NCI-H524 (cell line): ENCODE measurements around the gene PLXDC2.
"Not testable (repeated sequence)": the region's sequence is repeated elsewhere in the genome, so short reads cannot be mapped to it uniquely, and the experiment has no call there.

Experiments
- DNase-seq, 2 experiments: peaks; one replicate each; lab custom pipeline; 2025; lab: John Stamatoyannopoulos, UW

Gene PLXDC2

GRCh38 chr10:19977097-19977521 lies 160.9 kb downstream of the PLXDC2 start:
- DNase-seq, result no peak

DNA sequence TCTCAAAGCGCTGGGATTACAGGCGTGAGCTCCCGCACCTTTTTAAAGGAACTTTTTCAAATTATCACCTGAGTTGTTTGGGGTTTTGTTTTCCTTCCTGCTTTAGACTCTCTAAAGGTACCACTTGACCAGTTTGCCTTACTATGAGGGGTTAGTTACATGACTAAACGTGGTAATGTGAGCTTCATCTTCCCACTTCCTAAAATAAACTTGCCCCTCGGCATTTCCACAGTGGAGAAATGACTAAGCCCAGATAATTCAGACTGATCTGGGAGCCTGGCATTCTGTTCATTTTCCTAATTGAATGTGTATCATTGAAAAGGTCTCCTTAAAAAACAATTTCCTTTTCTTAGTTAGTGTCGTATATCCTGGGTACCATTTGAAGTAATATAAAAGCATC lies 163.4 kb downstream of the PLXDC2 start:
- no peak for DNase-seq

DNA sequence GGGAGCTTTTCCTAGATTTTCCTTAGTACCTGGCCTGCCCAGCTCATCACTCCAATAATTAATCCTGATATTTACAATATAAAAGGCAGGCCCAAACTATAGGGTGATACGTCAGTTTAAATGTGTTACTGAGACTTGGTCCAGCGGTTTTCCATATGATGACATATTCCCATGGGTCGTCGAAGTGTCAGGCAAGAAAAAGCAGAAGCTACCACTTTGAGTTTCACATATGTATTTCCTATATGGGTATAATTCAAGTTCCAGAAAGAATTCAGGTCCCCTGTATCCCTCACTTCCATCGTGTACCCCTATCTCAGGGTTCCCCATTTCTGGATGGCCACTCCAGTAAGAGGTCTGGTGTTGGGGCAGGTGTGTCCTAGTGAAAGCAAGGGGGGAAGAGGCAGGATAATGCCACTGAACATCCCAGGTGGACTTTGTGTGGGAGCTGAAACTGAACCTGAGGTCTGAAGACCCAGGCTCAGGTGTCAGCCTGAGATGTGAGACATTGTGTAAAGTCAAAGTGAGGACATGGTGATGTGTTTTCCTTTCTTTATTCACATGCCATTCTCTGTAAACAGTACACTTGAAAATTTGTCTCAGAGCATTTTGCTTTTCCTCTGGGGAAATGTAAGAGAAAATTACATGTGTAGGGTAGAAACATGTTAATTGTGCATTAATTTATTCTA lies 167.8 kb downstream of the PLXDC2 start:
- DNase-seq, result no peak

DNA sequence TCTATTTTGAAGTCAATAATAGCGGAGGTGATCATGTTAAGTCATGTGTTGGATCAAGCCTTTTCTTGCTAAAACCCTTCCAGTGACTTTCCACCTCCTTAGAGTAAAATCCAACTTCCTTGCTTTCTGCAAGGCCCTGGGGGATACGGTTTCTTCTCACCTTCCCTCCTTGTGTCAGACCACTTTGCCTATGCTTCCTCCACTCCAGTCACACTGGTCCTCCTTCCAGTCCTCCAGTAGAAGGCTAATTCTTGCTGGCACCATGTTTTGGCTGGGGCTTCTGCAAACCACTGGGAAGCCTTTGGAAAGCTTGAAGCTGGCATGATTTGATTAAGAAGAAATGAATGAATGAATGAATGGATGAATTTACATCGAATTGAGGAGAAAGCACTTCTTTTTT lies 169.5 kb downstream of the PLXDC2 start:
- DNase-seq, result no peak

DNA sequence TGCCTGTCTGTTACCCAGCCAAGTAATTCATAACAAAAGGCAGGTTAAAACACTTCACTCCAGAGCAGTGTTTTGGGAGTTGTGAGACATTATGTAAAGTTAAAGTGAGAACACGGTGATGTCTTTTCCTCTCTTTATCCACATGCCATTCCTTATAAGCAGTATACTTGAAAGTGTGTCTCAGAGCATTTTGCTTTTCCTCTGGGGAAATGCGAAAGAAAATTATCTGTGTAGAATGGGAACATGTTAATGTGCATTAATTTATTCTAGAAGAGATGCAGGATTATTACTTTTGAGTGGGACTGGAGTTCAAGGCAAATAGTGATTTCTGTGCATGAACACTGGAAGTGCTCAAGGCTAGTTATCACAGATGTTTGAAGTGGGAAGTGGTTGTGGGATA lies 170.4 kb downstream of the PLXDC2 start:
- DNase-seq, result no peak

DNA sequence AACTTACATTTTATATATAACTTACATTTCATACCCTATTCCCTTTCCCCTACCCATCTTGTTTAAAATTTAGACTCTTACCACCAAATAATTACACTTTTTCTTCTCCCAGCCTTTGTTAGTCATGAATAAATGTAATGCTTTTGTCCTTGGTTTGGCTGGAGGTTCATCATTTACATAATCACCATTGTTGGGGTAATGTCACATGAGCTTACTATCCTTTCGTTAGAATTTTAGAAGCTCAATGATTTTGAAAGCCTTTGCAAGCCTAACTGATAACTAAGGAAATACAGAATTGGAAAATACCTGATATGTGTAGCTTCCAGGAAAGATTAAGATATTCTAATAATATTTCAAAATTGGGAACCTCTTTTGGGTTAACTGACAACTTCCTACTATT lies 171.7 kb downstream of the PLXDC2 start:
- DNase-seq, result no peak

- no peak for DNase-seq
Observed at GRCh38 chr10:19993714-19994315, 177.6 kb downstream of the PLXDC2 start.

GRCh38 chr10:19998482-19998881 lies 182.2 kb downstream of the PLXDC2 start:
- DNase-seq, result no peak

DNA sequence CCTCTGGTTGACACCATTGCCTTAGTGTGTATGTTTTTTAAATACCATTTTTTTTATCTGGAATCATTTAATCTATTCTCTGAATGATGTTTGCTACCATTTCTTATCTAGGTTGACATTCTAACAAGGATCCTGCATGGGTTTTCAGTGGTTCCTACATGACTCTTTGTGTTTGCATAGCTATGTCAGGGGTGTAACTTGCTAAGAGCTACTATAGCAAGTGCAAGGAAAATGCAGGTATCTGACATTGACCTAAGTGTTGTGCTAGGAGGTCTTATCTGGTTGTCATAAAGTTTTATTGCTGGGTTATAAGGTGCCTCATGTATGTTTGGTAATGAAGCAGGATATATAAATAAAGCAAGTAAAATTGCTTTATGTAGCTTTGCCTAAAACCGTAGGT lies 183.2 kb downstream of the PLXDC2 start:
- DNase-seq, result no peak

- not testable (repeated sequence) for DNase-seq
Observed at GRCh38 chr10:20002026-20002425, 185.8 kb downstream of the PLXDC2 start.

DNA sequence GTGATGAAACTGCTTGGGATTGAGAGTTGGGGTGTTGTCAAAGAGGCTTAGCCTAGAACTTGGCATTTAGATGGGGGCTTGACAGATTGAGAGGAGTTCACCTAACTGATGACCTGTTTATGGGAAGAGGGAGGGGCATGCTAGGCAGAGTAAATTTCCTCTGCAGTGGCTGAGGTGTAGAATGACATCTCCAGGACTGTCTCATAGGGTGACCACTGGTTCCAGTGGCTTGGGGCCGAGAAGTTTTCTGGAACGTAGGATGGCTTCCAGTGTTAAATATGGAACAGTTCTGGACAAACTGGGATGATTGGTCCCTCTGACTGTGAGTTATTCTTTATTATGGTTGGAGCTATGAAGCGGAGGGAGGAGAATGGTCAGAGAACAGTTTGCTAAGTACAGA lies 186.4 kb downstream of the PLXDC2 start:
- no peak for DNase-seq

DNA sequence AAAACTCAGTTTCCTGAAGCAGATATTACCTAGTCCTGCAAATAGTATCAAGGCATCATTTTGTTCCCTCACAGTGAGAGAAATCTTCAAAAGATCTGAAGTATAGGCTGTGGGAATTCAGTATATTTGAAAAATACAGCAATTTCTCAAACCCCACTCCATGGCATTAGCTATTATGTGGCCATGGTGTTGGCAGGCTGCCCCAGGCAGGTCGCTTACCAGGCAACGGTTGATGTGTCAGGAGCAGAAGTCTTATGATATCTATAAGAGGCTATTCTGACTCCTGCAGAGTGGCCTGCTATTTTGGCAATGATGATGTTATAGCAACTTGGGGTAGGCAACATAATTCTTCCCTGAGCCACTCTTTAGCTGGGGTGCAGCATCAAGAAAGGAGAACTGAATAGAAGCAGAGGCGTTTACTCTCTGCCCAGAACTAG lies 187.9 kb downstream of the PLXDC2 start:
- DNase-seq, result no peak

- no peak for DNase-seq
Observed at GRCh38 chr10:20005638-20006037, 189.4 kb downstream of the PLXDC2 start.

DNA sequence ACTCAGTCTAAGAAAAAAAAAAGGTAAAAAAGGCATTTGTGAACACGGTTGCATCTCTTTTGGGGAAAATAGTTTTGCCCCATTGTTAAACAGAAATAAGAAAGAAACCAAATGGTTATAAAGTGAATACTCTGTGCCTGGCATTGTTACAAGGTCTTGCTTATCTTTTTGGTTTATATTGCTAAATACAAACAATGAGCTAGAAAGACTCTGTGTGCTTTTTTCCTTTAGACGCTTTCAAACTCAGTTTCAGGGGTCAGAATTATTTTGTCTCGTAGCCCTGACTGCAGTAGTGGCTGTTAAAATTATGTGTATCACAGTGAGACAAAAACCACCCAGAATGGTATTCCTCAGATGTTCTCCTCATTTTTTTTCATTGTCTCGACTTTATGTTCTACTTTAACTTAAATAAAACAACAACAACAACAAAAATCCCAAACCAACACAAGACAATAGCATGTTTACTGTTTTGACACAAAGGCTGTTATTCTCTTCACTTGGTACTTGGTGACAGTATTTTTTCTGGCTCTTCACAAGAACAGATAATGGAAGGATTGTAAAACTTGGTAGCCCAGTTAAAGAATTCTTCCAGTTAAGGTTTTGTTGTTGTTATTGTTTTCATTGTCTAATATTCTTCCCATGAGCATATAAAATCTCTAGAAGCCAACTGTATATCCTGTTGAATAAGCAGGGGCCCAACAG lies 190.1 kb downstream of the PLXDC2 start:
- DNase-seq, result no peak

- no peak for DNase-seq
Observed at GRCh38 chr10:20007426-20007825, 191.2 kb downstream of the PLXDC2 start.

GRCh38 chr10:20013991-20014750 lies 197.9 kb downstream of the PLXDC2 start:
- DNase-seq, result no peak

- no peak for DNase-seq
Observed at GRCh38 chr10:20017961-20018360, 201.7 kb downstream of the PLXDC2 start.

DNA sequence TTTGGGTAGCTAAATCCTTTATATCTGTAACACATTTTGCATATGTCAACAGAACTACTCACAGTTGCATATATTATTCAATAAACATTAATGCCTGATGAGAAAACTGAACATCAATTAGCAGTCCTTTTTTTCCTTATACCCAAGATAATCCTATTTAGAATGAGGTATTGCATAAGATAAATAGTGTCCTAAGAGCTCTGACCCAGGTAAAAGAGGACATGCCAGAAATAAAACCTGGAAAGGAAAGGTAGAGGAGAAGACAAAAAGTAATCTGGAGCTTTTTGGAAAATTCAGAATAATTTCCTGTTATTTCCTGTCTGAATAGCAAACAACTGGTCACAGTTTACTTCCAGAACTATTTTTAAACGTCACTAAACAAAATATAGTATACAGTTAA lies 204.4 kb downstream of the PLXDC2 start:
- no peak for DNase-seq

DNA sequence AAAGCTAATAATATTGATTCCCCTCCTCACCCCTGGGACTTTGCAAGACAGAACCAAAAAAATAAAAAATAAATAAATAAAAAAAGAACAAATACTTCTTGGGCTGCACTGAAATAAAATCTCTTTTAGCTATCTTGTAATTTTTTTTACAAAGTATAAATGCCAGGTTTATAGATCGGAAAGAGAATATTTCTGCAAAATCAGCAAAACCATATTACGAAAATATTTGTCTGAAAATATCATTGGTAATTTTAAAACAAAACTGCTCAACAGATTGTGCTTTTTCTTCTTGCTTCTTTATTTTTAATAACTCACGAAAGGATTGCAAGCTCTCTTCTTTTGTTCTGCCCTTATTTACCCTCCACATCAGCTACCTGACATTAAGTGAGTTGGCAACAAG lies 213.3 kb downstream of the PLXDC2 start:
- DNase-seq, result no peak

DNA sequence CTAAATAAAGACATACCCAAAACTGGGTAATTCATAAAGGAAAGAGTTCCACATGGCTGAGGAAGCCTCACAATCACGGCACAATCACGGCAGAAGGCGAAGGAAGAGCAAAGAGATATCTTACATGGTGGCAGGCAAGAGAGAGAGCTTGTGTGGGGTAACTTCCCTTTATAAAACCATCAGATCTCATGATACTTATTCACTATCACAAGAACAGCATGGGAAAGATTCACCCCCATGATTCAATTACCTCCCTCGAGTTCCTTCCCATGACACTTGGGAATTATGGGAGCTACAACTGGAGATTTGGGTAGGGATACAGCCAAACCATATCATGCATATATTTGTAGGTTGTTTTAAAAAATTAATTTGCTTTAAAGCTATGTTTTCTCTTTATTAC lies 217.2 kb downstream of the PLXDC2 start:
- no peak for DNase-seq

DNA sequence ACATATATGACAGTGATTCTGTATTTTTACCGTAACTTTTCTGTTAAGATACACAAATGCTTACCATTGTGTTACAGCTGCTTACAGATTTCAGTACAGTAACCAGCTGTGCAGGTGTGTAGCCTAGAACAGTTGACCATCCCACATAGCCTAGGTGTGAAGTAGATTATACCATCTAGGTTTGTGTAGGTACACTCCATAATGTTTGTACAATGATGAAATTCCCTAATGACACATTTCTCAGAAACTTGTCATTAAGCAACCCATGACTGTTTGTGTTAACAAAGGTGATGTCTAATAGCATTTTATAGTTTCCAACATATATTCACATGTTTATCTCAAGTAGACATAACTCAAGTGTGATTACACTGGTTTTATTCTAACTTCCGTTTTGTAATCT lies 218.5 kb downstream of the PLXDC2 start:
- no peak for DNase-seq

- no peak for DNase-seq
Observed at GRCh38 chr10:20040012-20040411, 223.8 kb downstream of the PLXDC2 start.

DNA sequence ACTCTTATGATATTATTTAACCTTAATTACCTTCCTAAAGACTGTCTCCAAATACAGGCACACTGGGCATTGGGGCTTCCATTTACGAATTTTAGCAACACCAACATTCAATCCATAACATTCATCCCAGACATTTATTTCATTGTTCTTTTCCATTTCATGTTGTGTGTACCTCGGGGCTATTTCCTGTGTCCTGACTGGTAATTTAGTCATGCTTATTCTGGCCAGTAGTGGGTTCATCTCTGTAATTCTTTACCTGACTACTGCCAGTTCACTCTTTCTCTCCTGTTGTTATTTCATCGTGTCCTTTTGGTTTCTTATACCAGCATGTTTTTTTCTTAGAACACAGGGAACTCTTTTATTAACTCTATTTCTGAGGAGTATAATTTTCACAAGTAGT lies 225.7 kb downstream of the PLXDC2 start:
- DNase-seq, result no peak
